ENCODE measurements around the gene TMTC2. TPM values are rescaled to one million over a fixed set of nuclear protein-coding genes. Genes with fewer than 3 reads are reported as not detected.
A peak's percentile ranks its signal among the peaks of the same experiment; 100 is the strongest.
"Not testable (repeated sequence)": the region's sequence is repeated elsewhere in the genome, so short reads cannot be mapped to it uniquely, and the experiment has no call there.

Gene TMTC2
- total and polyA plus RNA-seq, 2 experiments from 2014 or later = 0.36 to 5.6 TPM

DNA sequence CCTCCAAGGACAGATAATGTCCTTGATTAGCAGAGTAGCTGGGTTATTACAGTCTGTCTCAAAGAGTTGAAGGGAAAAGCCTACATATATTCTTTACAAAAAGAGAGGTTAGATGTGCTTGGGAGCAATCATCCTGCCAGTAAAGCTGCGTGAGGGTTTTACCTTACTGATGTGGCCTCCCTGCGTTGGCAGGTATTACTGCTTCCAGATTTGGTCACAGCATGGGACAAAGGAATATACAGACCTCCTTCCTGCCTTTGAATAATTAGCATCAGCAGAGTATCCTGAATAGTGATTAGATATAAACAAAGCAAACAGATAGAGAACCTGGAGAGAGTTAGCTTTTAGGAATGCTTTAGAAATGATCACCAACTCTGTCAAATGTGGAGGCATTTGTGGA, 69.6 kb downstream of the TMTC2 start:
- no peak for TF ChIP-seq EZH2phosphoT487 (IDR thresholded peaks at IDR 0.05; ENCODE audit: insufficient read depth, low read depth)
- TF ChIP-seq EZH2 (IDR thresholded peaks at IDR 0.05; ENCODE audit: insufficient read depth, poor library complexity, severe bottlenecking) = no peak
- WGBS, 2 experiments (ENCODE audit: low coverage in 1 of 2, low lambda C conversion rate in 2 of 2, missing lambda C conversion rate in 2 of 2) = 98% methylated on average over 2 of the region's 2 CpGs
- Histone ChIP-seq H3K27ac (no peak overlapping the region), H3K27me3 (replicated peaks; ENCODE audit: insufficient read depth) (no peaks in the 10 kb centered on the region), H3K36me3 (ENCODE audit: low read depth) (no peaks in the 10 kb centered on the region), H3K9me2 (ENCODE audit: insufficient read depth) (no peaks in the 10 kb centered on the region), H3K79me2 (ENCODE audit: insufficient read depth) (no peaks in the 10 kb centered on the region), H3K4me3 (no peak overlapping the region), H2AFZ (no peak overlapping the region), H3K4me1 (ENCODE audit: insufficient read depth) (peaks cover 15% of the 10 kb centered on the region), H3K4me2 (ENCODE audit: unreplicated experiment) (no peak overlapping the region), H3F3A (ENCODE audit: insufficient read depth) (no peaks in the 10 kb centered on the region), H3K9ac (no peak overlapping the region), H4K20me1 (ENCODE audit: insufficient read depth) (no peaks in the 10 kb centered on the region), H3K9me3 (ENCODE audit: low read depth) (no peaks in the 10 kb centered on the region)
- DNase-seq = no peak
- in situ Hi-C loops (cut with MboI) = no loop called here

DNA sequence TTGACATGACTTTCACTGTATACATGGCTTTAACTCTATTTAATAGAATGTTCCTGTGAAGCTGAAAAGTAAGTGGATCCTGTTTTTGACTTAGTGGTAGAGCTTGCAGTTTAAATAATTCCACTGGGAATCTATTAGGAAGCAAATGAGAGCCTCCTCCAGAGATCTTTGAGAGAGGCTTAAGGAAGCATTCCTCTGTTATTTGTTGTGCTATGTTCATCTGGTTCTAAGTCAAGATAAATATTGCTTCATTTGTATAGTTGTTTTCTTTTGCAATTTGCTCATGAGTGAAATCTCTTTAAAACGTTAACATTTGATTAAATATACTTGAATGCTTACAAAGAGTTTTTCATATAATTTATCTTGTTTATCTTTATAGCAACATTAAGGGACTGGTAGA, 70.4 kb downstream of the TMTC2 start:
- no peaks in the 10 kb centered on the region for H3K9me2 ChIP-seq (ENCODE audit: insufficient read depth)
- H3K27me3 ChIP-seq (replicated peaks; ENCODE audit: insufficient read depth) = no peaks in the 10 kb centered on the region
- TF ChIP-seq EZH2 (IDR thresholded peaks at IDR 0.05; ENCODE audit: insufficient read depth, poor library complexity, severe bottlenecking) (no peak), EZH2phosphoT487 (IDR thresholded peaks at IDR 0.05; ENCODE audit: insufficient read depth, low read depth) (no peak)
- H3K36me3 ChIP-seq (ENCODE audit: low read depth) = no peaks in the 10 kb centered on the region
- H3F3A ChIP-seq (ENCODE audit: insufficient read depth) = no peaks in the 10 kb centered on the region
- no peaks in the 10 kb centered on the region for H3K79me2 ChIP-seq (ENCODE audit: insufficient read depth)
- no peak overlapping the region for H3K4me2 ChIP-seq (ENCODE audit: unreplicated experiment)
- no peak overlapping the region for H2AFZ ChIP-seq
- H3K4me1 ChIP-seq (ENCODE audit: insufficient read depth) = peaks cover 15% of the 10 kb centered on the region
- no peaks in the 10 kb centered on the region for H3K9me3 ChIP-seq (ENCODE audit: low read depth)
- WGBS, 2 experiments (ENCODE audit: low coverage in 1 of 2, low lambda C conversion rate in 2 of 2, missing lambda C conversion rate in 2 of 2) = 38 to 39% methylated on average over 1 of the region's 1 CpG
- no peak overlapping the region for H3K27ac ChIP-seq
- in situ Hi-C loops (cut with MboI) = no loop called here
- no peak overlapping the region for H3K9ac ChIP-seq
- H3K4me3 ChIP-seq = no peak overlapping the region
- H4K20me1 ChIP-seq (ENCODE audit: insufficient read depth) = no peaks in the 10 kb centered on the region
- DNase-seq = peak; percentile 28

DNA sequence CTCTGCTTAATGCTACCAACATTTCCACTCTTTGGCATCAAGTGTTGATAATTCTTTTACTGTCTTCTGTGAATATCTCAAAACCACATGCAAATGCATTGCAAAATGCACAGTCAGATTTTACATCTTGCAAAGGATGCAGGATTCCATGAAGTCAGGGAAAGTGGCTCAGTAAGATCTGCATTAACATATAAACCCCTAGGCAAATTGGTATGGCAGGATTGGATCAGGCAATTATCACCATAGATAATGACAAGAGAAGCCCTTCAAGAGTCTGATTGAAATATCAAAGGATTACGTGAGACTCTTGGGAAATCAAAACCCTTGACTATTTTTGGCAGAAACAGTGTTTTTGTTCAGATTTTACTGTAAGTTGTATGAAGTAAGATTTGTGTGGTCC, 71.0 kb downstream of the TMTC2 start:
- H3K27ac ChIP-seq = no peak overlapping the region
- H3K36me3 ChIP-seq (ENCODE audit: low read depth) = no peaks in the 10 kb centered on the region
- no peak overlapping the region for H2AFZ ChIP-seq
- no peaks in the 10 kb centered on the region for H4K20me1 ChIP-seq (ENCODE audit: insufficient read depth)
- no peak for DNase-seq
- H3K9me3 ChIP-seq (ENCODE audit: low read depth) = no peaks in the 10 kb centered on the region
- no peak overlapping the region for H3K4me3 ChIP-seq
- H3K4me1 ChIP-seq (ENCODE audit: insufficient read depth) = peaks cover 15% of the 10 kb centered on the region
- 91 to 98% methylated on average over 1 of the region's 1 CpG for WGBS, 2 experiments (ENCODE audit: low coverage in 1 of 2, low lambda C conversion rate in 2 of 2, missing lambda C conversion rate in 2 of 2)
- no peak overlapping the region for H3K9ac ChIP-seq
- TF ChIP-seq EZH2 (IDR thresholded peaks at IDR 0.05; ENCODE audit: insufficient read depth, poor library complexity, severe bottlenecking) (no peak), EZH2phosphoT487 (IDR thresholded peaks at IDR 0.05; ENCODE audit: insufficient read depth, low read depth) (no peak)
- H3K79me2 ChIP-seq (ENCODE audit: insufficient read depth) = no peaks in the 10 kb centered on the region
- H3K4me2 ChIP-seq (ENCODE audit: unreplicated experiment) = no peak overlapping the region
- H3F3A ChIP-seq (ENCODE audit: insufficient read depth) = no peaks in the 10 kb centered on the region
- in situ Hi-C loops (cut with MboI) = no loop called here
- no peaks in the 10 kb centered on the region for H3K27me3 ChIP-seq (replicated peaks; ENCODE audit: insufficient read depth)
- H3K9me2 ChIP-seq (ENCODE audit: insufficient read depth) = no peaks in the 10 kb centered on the region

DNA sequence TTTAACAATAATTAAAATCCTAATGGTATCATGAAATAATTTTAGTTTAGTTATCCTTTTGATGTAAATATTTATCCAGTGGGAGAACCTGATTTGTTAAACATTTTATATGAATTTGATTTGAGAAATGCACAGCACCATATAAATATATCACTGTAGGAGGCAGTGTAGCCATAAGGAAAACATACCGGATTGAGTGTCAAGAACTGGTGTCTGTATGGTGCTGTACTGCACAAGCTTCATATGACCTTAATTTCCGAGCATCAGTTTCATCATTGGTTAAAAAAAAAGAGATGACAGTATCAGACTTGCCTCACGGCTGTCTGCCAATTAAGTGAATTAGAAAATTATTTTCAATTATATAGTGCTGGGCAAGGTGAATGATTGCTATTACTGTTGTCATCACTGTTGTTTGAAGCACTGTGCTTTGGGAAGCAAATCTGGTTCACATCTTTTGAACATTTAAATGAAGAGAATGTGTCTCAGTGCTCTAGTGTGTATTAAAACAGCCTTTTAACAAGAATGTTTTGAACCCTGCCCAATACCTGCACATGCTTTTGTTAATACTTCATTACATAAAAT, 72.1 kb downstream of the TMTC2 start:
- Histone ChIP-seq H3K27me3 (replicated peaks; ENCODE audit: insufficient read depth) (no peaks in the 10 kb centered on the region), H3K4me3 (no peak overlapping the region), H3K36me3 (ENCODE audit: low read depth) (no peaks in the 10 kb centered on the region), H3K79me2 (ENCODE audit: insufficient read depth) (no peaks in the 10 kb centered on the region), H3K9ac (no peak overlapping the region), H3K27ac (no peak overlapping the region), H2AFZ (no peak overlapping the region), H3K9me2 (ENCODE audit: insufficient read depth) (no peaks in the 10 kb centered on the region), H3K4me2 (ENCODE audit: unreplicated experiment) (no peak overlapping the region), H3F3A (ENCODE audit: insufficient read depth) (no peaks in the 10 kb centered on the region), H3K4me1 (ENCODE audit: insufficient read depth) (peaks cover 15% of the 10 kb centered on the region), H3K9me3 (ENCODE audit: low read depth) (no peaks in the 10 kb centered on the region), H4K20me1 (ENCODE audit: insufficient read depth) (no peaks in the 10 kb centered on the region)
- WGBS, 2 experiments (ENCODE audit: low coverage in 1 of 2, low lambda C conversion rate in 2 of 2, missing lambda C conversion rate in 2 of 2) = 64 to 72% methylated on average over 3 of the region's 3 CpGs
- DNase-seq = no peak
- TF ChIP-seq EZH2phosphoT487 (IDR thresholded peaks at IDR 0.05; ENCODE audit: insufficient read depth, low read depth) = no peak
- TF ChIP-seq EZH2 (IDR thresholded peaks at IDR 0.05; ENCODE audit: insufficient read depth, poor library complexity, severe bottlenecking) = no peak
- in situ Hi-C loops (cut with MboI) = no loop called here

DNA sequence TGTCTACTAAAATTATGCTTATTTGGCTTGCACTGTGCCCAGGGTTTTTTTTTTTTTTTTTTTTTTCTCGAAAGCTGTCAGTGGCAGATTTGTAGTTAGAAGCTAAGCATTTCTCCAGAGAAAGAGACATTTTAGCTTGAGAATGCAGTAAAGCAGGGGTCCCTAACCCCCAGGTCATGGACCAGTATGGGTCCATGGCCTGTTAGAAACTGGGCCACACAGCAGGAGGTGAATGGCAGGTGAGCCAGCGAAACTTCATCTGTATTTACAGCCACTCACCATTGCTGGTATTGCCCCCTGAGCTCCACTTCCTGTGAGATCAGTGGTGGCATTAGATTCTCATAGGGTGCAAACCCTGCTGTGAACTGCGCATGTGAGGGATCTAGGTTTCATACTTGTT, 73.7 kb downstream of the TMTC2 start:
- H3K27ac ChIP-seq = no peak overlapping the region
- H3K4me2 ChIP-seq (ENCODE audit: unreplicated experiment) = no peak overlapping the region
- DNase-seq = no peak
- no peaks in the 10 kb centered on the region for H3K9me3 ChIP-seq (ENCODE audit: low read depth)
- no peaks in the 10 kb centered on the region for H3K27me3 ChIP-seq (replicated peaks; ENCODE audit: insufficient read depth)
- no peaks in the 10 kb centered on the region for H3K79me2 ChIP-seq (ENCODE audit: insufficient read depth)
- 88 to 100% methylated on average over 3 of the region's 3 CpGs for WGBS, 2 experiments (ENCODE audit: low coverage in 1 of 2, low lambda C conversion rate in 2 of 2, missing lambda C conversion rate in 2 of 2)
- TF ChIP-seq EZH2 (IDR thresholded peaks at IDR 0.05; ENCODE audit: insufficient read depth, poor library complexity, severe bottlenecking) (no peak), EZH2phosphoT487 (IDR thresholded peaks at IDR 0.05; ENCODE audit: insufficient read depth, low read depth) (no peak)
- peaks cover 8% of the 10 kb centered on the region; the same call in 1 of the 2 replicates for H3K4me1 ChIP-seq (ENCODE audit: insufficient read depth)
- H2AFZ ChIP-seq = no peak overlapping the region
- H3F3A ChIP-seq (ENCODE audit: insufficient read depth) = no peaks in the 10 kb centered on the region
- H4K20me1 ChIP-seq (ENCODE audit: insufficient read depth) = no peaks in the 10 kb centered on the region
- H3K9me2 ChIP-seq (ENCODE audit: insufficient read depth) = no peaks in the 10 kb centered on the region
- H3K9ac ChIP-seq = no peak overlapping the region
- H3K4me3 ChIP-seq = no peak overlapping the region
- in situ Hi-C loops (cut with MboI) = no loop called here
- H3K36me3 ChIP-seq (ENCODE audit: low read depth) = no peaks in the 10 kb centered on the region

DNA sequence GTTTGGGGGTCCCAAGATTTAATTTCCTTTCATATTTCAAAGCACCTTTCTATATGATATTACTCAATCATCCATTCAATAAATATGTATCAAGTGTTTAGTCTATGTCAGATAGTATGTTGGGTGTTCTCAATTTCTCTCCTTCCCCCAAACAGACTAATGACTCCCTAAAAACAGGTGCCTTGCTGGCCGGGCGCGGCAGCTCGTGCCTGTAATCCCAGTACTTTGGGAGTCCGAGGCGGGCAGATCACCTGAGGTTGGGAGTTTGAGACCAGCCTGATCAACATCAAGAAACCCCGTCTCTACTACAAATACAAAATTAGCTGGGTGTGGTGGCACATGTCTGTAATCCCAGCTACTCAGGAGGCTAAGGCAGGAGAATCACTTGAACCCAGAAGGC, 78.5 kb downstream of the TMTC2 start:
- H3K4me1 ChIP-seq (ENCODE audit: insufficient read depth); DNase-seq; H3K27ac ChIP-seq; H3K4me2 ChIP-seq (ENCODE audit: unreplicated experiment); H3K4me3 ChIP-seq; H3K9me2 ChIP-seq (ENCODE audit: insufficient read depth); H3K9me3 ChIP-seq (ENCODE audit: low read depth); H3F3A ChIP-seq (ENCODE audit: insufficient read depth); H3K36me3 ChIP-seq (ENCODE audit: low read depth); H3K9ac ChIP-seq; in situ Hi-C loops (cut with MboI); H3K27me3 ChIP-seq (replicated peaks; ENCODE audit: insufficient read depth); H3K79me2 ChIP-seq (ENCODE audit: insufficient read depth); H2AFZ ChIP-seq; H4K20me1 ChIP-seq (ENCODE audit: insufficient read depth): not testable (repeated sequence)
- WGBS, 2 experiments (ENCODE audit: low coverage in 1 of 2, low lambda C conversion rate in 2 of 2, missing lambda C conversion rate in 2 of 2) = 93 to 98% methylated on average over 7 of the region's 7 CpGs

Measured in GM23248 (cell line).